22Rv1 (cell line): ENCODE measurements around the gene SFXN5.
"Not testable (repeated sequence)": the region's sequence is repeated elsewhere in the genome, so short reads cannot be mapped to it uniquely, and the experiment has no call there.

ENCODE experiments used
- H3K27ac ChIP-seq: fragments of 450-650 bp; 2 replicates; pipeline ENCODE4 v1.5.1; 2017
- CTCF ChIP-seq: fragments of 450-650 bp; IDR thresholded peaks from 2 replicates; pipeline ENCODE4 v1.5.1; 2017; ENCODE audit warnings: mild to moderate bottlenecking
- ZFX ChIP-seq: fragments of 450-650 bp; IDR thresholded peaks from 2 replicates; pipeline ENCODE4 v1.6.1; 2017; ENCODE audit warnings: antibody characterized with exemption, borderline replicate concordance

SFXN5 gene

GRCh38 chr2:73072416-73072815 lies 904 bp upstream of the SFXN5 start:
- H3K27ac ChIP-seq = no peak overlapping the region
- TF ChIP-seq CTCF = no peak
- no peak for TF ChIP-seq ZFX

GRCh38 chr2:73072129-73072395 lies 550 bp upstream of the SFXN5 start:
- peak overlapping the region; percentile 77 for H3K27ac ChIP-seq
- TF ChIP-seq CTCF (no peak), ZFX (no peak)

- peak overlapping the region; percentile 77 for H3K27ac ChIP-seq
- TF ChIP-seq CTCF (no peak), ZFX (no peak)
Observed at GRCh38 chr2:73070643-73071359, 711 bp downstream of the SFXN5 start.

- TF ChIP-seq ZFX = no peak
- TF ChIP-seq CTCF = no peak
- peak overlapping the region; percentile 77 for H3K27ac ChIP-seq
Observed at GRCh38 chr2:73069855-73070642, 1.5 kb downstream of the SFXN5 start.

- no peak for TF ChIP-seq CTCF
- TF ChIP-seq ZFX = no peak
- H3K27ac ChIP-seq = peak overlapping the region; percentile 77
Observed at GRCh38 chr2:73069041-73069854, 2.3 kb downstream of the SFXN5 start.

- H3K27ac ChIP-seq = no peak overlapping the region
- no peak for TF ChIP-seq CTCF
- no peak for TF ChIP-seq ZFX
Observed at GRCh38 chr2:73068147-73068546, 3.4 kb downstream of the SFXN5 start.

- no peak for TF ChIP-seq ZFX
- TF ChIP-seq CTCF = no peak
- H3K27ac ChIP-seq = no peak overlapping the region
Observed at GRCh38 chr2:73067043-73067442, 4.5 kb downstream of the SFXN5 start.

GRCh38 chr2:73065070-73065469 lies 6.4 kb downstream of the SFXN5 start:
- H3K27ac ChIP-seq = not testable (repeated sequence)
